ENCODE measurements around the gene PCSK9.
"Not testable (repeated sequence)": the region's sequence is repeated elsewhere in the genome, so short reads cannot be mapped to it uniquely, and the experiment has no call there.

PCSK9 gene

GRCh38 chr1:55031098-55031497, 8.2 kb upstream of the PCSK9 start:
- H3K4me1 Mint-ChIP-seq, H3K27ac Mint-ChIP-seq, H3K4me3 Mint-ChIP-seq, H3K9me3 Mint-ChIP-seq, H3K36me3 Mint-ChIP-seq: not testable (repeated sequence)
- peaks cover 11% of the 10 kb centered on the region for H3K27me3 Mint-ChIP-seq

- H3K4me1 Mint-ChIP-seq = no peaks in the 10 kb centered on the region
- no peaks in the 10 kb centered on the region for H3K9me3 Mint-ChIP-seq
- H3K27ac Mint-ChIP-seq = no peak overlapping the region
- peaks cover 18% of the 10 kb centered on the region for H3K27me3 Mint-ChIP-seq
- H3K4me3 Mint-ChIP-seq = no peak overlapping the region
- H3K36me3 Mint-ChIP-seq = no peaks in the 10 kb centered on the region
Measured at GRCh38 chr1:55033265-55033614, 6.1 kb upstream of the PCSK9 start.

- Mint-ChIP-seq H3K4me1 (peaks cover 4% of the 10 kb centered on the region), H3K27me3 (peaks cover 26% of the 10 kb centered on the region), H3K4me3 (no peak overlapping the region), H3K36me3 (no peaks in the 10 kb centered on the region), H3K27ac (no peak overlapping the region), H3K9me3 (no peaks in the 10 kb centered on the region)
Measured at GRCh38 chr1:55034476-55035133, 4.7 kb upstream of the PCSK9 start.

GRCh38 chr1:55035904-55036303, 3.4 kb upstream of the PCSK9 start:
- Mint-ChIP-seq H3K27me3 (peaks cover 32% of the 10 kb centered on the region), H3K4me1 (peaks cover 4% of the 10 kb centered on the region), H3K9me3 (no peaks in the 10 kb centered on the region), H3K27ac (no peak overlapping the region), H3K4me3 (no peak overlapping the region), H3K36me3 (no peaks in the 10 kb centered on the region)

- Mint-ChIP-seq H3K4me3 (no peak overlapping the region), H3K27ac (no peak overlapping the region), H3K4me1 (peaks cover 4% of the 10 kb centered on the region), H3K9me3 (no peaks in the 10 kb centered on the region), H3K27me3 (peaks cover 40% of the 10 kb centered on the region), H3K36me3 (no peaks in the 10 kb centered on the region)
Measured at GRCh38 chr1:55037733-55038551, 1.4 kb upstream of the PCSK9 start.

GRCh38 chr1:55038552-55038838, 853 bp upstream of the PCSK9 start:
- H3K36me3 Mint-ChIP-seq = no peaks in the 10 kb centered on the region
- H3K27me3 Mint-ChIP-seq = peaks cover 38% of the 10 kb centered on the region
- H3K27ac Mint-ChIP-seq = no peak overlapping the region
- H3K9me3 Mint-ChIP-seq = no peaks in the 10 kb centered on the region
- H3K4me3 Mint-ChIP-seq = no peak overlapping the region
- H3K4me1 Mint-ChIP-seq = peaks cover 4% of the 10 kb centered on the region

- Mint-ChIP-seq H3K9me3 (no peaks in the 10 kb centered on the region), H3K4me1 (peaks cover 4% of the 10 kb centered on the region)
Measured at GRCh38 chr1:55038974-55039341, 390 bp upstream of the PCSK9 start.

GRCh38 chr1:55040083-55040932, 960 bp downstream of the PCSK9 start:
- Mint-ChIP-seq H3K4me1 (peaks cover 4% of the 10 kb centered on the region), H3K27ac (no peak overlapping the region), H3K4me3 (no peak overlapping the region), H3K36me3 (no peaks in the 10 kb centered on the region), H3K27me3 (peaks cover 35% of the 10 kb centered on the region), H3K9me3 (no peaks in the 10 kb centered on the region)

More at GRCh38 chr1:55038974-55039341, 390 bp upstream of the PCSK9 start:
- no peaks in the 10 kb centered on the region for H3K36me3 Mint-ChIP-seq
- H3K4me3 Mint-ChIP-seq = no peak overlapping the region
- H3K27me3 Mint-ChIP-seq = peaks cover 37% of the 10 kb centered on the region
- H3K27ac Mint-ChIP-seq = no peak overlapping the region

GRCh38 chr1:55040933-55041494, 1.7 kb downstream of the PCSK9 start:
- Mint-ChIP-seq H3K27me3 (peaks cover 29% of the 10 kb centered on the region), H3K4me1 (peaks cover 4% of the 10 kb centered on the region), H3K9me3 (no peaks in the 10 kb centered on the region), H3K36me3 (no peaks in the 10 kb centered on the region), H3K27ac (no peak overlapping the region), H3K4me3 (no peak overlapping the region)

GRCh38 chr1:55041613-55042012, 2.3 kb downstream of the PCSK9 start:
- Mint-ChIP-seq H3K9me3 (no peaks in the 10 kb centered on the region), H3K36me3 (no peaks in the 10 kb centered on the region), H3K27ac (no peak overlapping the region), H3K4me3 (no peak overlapping the region), H3K4me1 (peaks cover 4% of the 10 kb centered on the region), H3K27me3 (peaks cover 29% of the 10 kb centered on the region)

- peaks cover 21% of the 10 kb centered on the region for H3K27me3 Mint-ChIP-seq
- H3K4me3 Mint-ChIP-seq = no peak overlapping the region
- H3K9me3 Mint-ChIP-seq = no peaks in the 10 kb centered on the region
- peaks cover 4% of the 10 kb centered on the region for H3K4me1 Mint-ChIP-seq
- H3K36me3 Mint-ChIP-seq = no peaks in the 10 kb centered on the region
- H3K27ac Mint-ChIP-seq = no peak overlapping the region
Measured at GRCh38 chr1:55043011-55043410, 3.7 kb downstream of the PCSK9 start.

- Mint-ChIP-seq H3K36me3 (no peaks in the 10 kb centered on the region), H3K4me3 (no peak overlapping the region), H3K9me3 (no peaks in the 10 kb centered on the region), H3K4me1 (peaks cover 4% of the 10 kb centered on the region), H3K27ac (no peak overlapping the region), H3K27me3 (peaks cover 20% of the 10 kb centered on the region)
Measured at GRCh38 chr1:55043726-55044125, 4.4 kb downstream of the PCSK9 start.

- no peak overlapping the region for H3K27ac Mint-ChIP-seq
- H3K4me1 Mint-ChIP-seq = no peaks in the 10 kb centered on the region
- H3K9me3 Mint-ChIP-seq = no peaks in the 10 kb centered on the region
- no peaks in the 10 kb centered on the region for H3K36me3 Mint-ChIP-seq
- H3K27me3 Mint-ChIP-seq = peaks cover 14% of the 10 kb centered on the region
- H3K4me3 Mint-ChIP-seq = no peak overlapping the region
Measured at GRCh38 chr1:55044617-55045397, 5.5 kb downstream of the PCSK9 start.

- no peak overlapping the region for H3K27ac Mint-ChIP-seq
- no peaks in the 10 kb centered on the region for H3K36me3 Mint-ChIP-seq
Measured at GRCh38 chr1:55045430-55045829, 6.1 kb downstream of the PCSK9 start.

GRCh38 chr1:55046871-55047270, 7.5 kb downstream of the PCSK9 start:
- Mint-ChIP-seq H3K36me3 (no peaks in the 10 kb centered on the region), H3K4me3 (no peak overlapping the region), H3K9me3 (no peaks in the 10 kb centered on the region), H3K27me3 (peaks cover 3% of the 10 kb centered on the region), H3K27ac (no peak overlapping the region), H3K4me1 (no peaks in the 10 kb centered on the region)

More at GRCh38 chr1:55045430-55045829, 6.1 kb downstream of the PCSK9 start:
- no peak overlapping the region for H3K4me3 Mint-ChIP-seq
- H3K4me1 Mint-ChIP-seq = no peaks in the 10 kb centered on the region
- no peaks in the 10 kb centered on the region for H3K9me3 Mint-ChIP-seq
- H3K27me3 Mint-ChIP-seq = peaks cover 10% of the 10 kb centered on the region
